DND-41 (cell line): Measurements from ENCODE around the gene CLDN9.

Source experiments
- ATAC-seq: fragments of 200-7000 bp; cut with Tn5 transposase; 3 replicates; pipeline ENCODE4 v1.9.1; 2021; ENCODE audit warnings: low read depth; ENCODE audit not compliant: insufficient read depth
- DNase-seq: peaks from one replicate; pipeline ENCODE4 v3.0.0-alpha.2; 2020
- H2AFZ ChIP-seq: 2 replicates; pipeline ENCODE4 v1.6.0; 2012; ENCODE audit warnings: low read depth, low read length
- H3K27ac ChIP-seq: 2 replicates; pipeline ENCODE4 v1.5.1; 2012; ENCODE audit warnings: low read length, inconsistent platforms
- H3K27me3 ChIP-seq: fragments of 200-600 bp; sonication (generic); 2 replicates; pipeline ENCODE4 v1.6.0; 2012; ENCODE audit warnings: low read length, mild to moderate bottlenecking, inconsistent platforms; ENCODE audit not compliant: insufficient read depth, poor library complexity
- H3K36me3 ChIP-seq: 2 replicates; pipeline ENCODE4 v1.5.1; 2012; ENCODE audit warnings: low read length, inconsistent platforms; ENCODE audit not compliant: insufficient read depth
- H3K4me1 ChIP-seq: 2 replicates; pipeline ENCODE4 v1.5.1; 2012; ENCODE audit warnings: mild to moderate bottlenecking, low read length; ENCODE audit not compliant: insufficient read depth
- H3K4me2 ChIP-seq: 2 replicates; pipeline ENCODE4 v1.6.0; 2012; ENCODE audit warnings: mild to moderate bottlenecking, moderate library complexity, low read length, inconsistent platforms; ENCODE audit not compliant: insufficient read depth
- H3K4me3 ChIP-seq, 2 experiments: fragments of 200-600 bp in 1 of 2; shearing (Covaris generic) in 1 of 2; 2 replicates each; pipeline ENCODE4 v1.5.1; 2012 to 2016; ENCODE audit warnings: inconsistent platforms in 2 of 2, low read length in 2 of 2, mild to moderate bottlenecking in 2 of 2, low read depth in 1 of 2, moderate library complexity in 1 of 2
- H3K79me2 ChIP-seq: 2 replicates; pipeline ENCODE4 v1.6.0; 2012; ENCODE audit warnings: low read length, inconsistent platforms; ENCODE audit not compliant: insufficient read depth
- H3K9ac ChIP-seq: 2 replicates; pipeline ENCODE4 v1.6.0; 2012; ENCODE audit warnings: low read depth, mild to moderate bottlenecking, inconsistent platforms, low read length, moderate library complexity
- H3K9me3 ChIP-seq: 2 replicates; pipeline ENCODE4 v1.5.1; 2012; ENCODE audit warnings: low read length, moderate library complexity, mild to moderate bottlenecking, inconsistent platforms; ENCODE audit not compliant: insufficient read depth, severe bottlenecking
- H4K20me1 ChIP-seq: 2 replicates; pipeline ENCODE4 v1.6.0; 2012; ENCODE audit warnings: low read length; ENCODE audit not compliant: insufficient read depth
- CTCF ChIP-seq: IDR thresholded peaks from 2 replicates; pipeline ENCODE4 v1.5.1; 2012; ENCODE audit warnings: borderline replicate concordance, low read length, moderate library complexity, mild to moderate bottlenecking; ENCODE audit not compliant: poor library complexity, severe bottlenecking; ENCODE audit errors: extremely low read depth
- EZH2 ChIP-seq: IDR thresholded peaks from 3 replicates; pipeline ENCODE4 v1.6.1; 2012; ENCODE audit warnings: borderline replicate concordance, low read depth, mild to moderate bottlenecking, moderate library complexity, low read length, inconsistent platforms; ENCODE audit not compliant: severe bottlenecking

The CLDN9 gene

GRCh38 chr16:2991566-2992261, 21.0 kb upstream of the CLDN9 start:
- H3K4me2 ChIP-seq, result no peak overlapping the region
- H3K79me2 ChIP-seq, result no peaks in the 10 kb centered on the region
- TF ChIP-seq EZH2 (no peak), CTCF (no peak)
- no peaks in the 10 kb centered on the region for H3K4me1 ChIP-seq
- no peaks in the 10 kb centered on the region for H3K9me3 ChIP-seq
- DNase-seq (no peak), ATAC-seq (no peak)
- H3K27me3 ChIP-seq, result no peaks in the 10 kb centered on the region
- H4K20me1 ChIP-seq, result peaks cover 4% of the 10 kb centered on the region; the same call in 1 of the 2 replicates
- no peak overlapping the region for H2AFZ ChIP-seq
- no peaks in the 10 kb centered on the region for H3K36me3 ChIP-seq
- no peak overlapping the region for H3K27ac ChIP-seq
- H3K9ac ChIP-seq, result no peak overlapping the region
- H3K4me3 ChIP-seq, result no peak overlapping the region

- H4K20me1 ChIP-seq, result peaks cover 4% of the 10 kb centered on the region; the same call in 1 of the 2 replicates
- H3K9ac ChIP-seq, result no peak overlapping the region
- no peaks in the 10 kb centered on the region for H3K79me2 ChIP-seq
- H3K4me2 ChIP-seq, result no peak overlapping the region
- ATAC-seq (no peak), DNase-seq (no peak)
- no peak overlapping the region for H3K27ac ChIP-seq
- no peaks in the 10 kb centered on the region for H3K27me3 ChIP-seq
- no peak overlapping the region for H3K4me3 ChIP-seq
- TF ChIP-seq CTCF (no peak), EZH2 (no peak)
- H2AFZ ChIP-seq, result no peak overlapping the region
- H3K9me3 ChIP-seq, result no peaks in the 10 kb centered on the region
- no peaks in the 10 kb centered on the region for H3K4me1 ChIP-seq
- H3K36me3 ChIP-seq, result no peaks in the 10 kb centered on the region
Measured at GRCh38 chr16:2992383-2993081, 20.2 kb upstream of the CLDN9 start.

- Histone ChIP-seq H3K36me3 (no peaks in the 10 kb centered on the region), H3K27me3 (no peaks in the 10 kb centered on the region), H3K9me3 (no peaks in the 10 kb centered on the region), H3K4me1 (no peaks in the 10 kb centered on the region), H4K20me1 (peaks cover 4% of the 10 kb centered on the region; the same call in 1 of the 2 replicates), H2AFZ (no peak overlapping the region), H3K9ac (no peak overlapping the region), H3K4me2 (no peak overlapping the region), H3K79me2 (no peaks in the 10 kb centered on the region), H3K4me3 (no peak overlapping the region), H3K27ac (no peak overlapping the region)
- TF ChIP-seq CTCF (no peak), EZH2 (no peak)
- no peak for ATAC-seq
- DNase-seq, result no peak
Measured at GRCh38 chr16:2996298-2996697, 16.4 kb upstream of the CLDN9 start.
